ENCODE measurements around the gene RELN.
"Not testable (repeated sequence)": the region's sequence is repeated elsewhere in the genome, so short reads cannot be mapped to it uniquely, and the experiment has no call there.

RELN gene

GRCh38 chr7:103486873-103487272 is 502.6 kb downstream of the RELN start:
- DNase-seq; H3K4me3 ChIP-seq (ENCODE audit: control insufficient read depth in 1 of 7, extremely low read depth in 1 of 7, insufficient read depth in 4 of 7, low read depth in 2 of 7, low read length in 6 of 7); H3K27ac ChIP-seq (ENCODE audit: insufficient read depth in 1 of 2, low read depth in 1 of 2, low read length in 2 of 2, poor library complexity in 1 of 2, severe bottlenecking in 2 of 2); H3K36me3 ChIP-seq (ENCODE audit: control insufficient read depth in 4 of 4, insufficient read depth in 4 of 4, low read length in 3 of 4); POLR2A ChIA-PET; H3K9me3 ChIP-seq (ENCODE audit: control extremely low read depth in 1 of 5, control insufficient read depth in 4 of 5, insufficient read depth in 2 of 5, low read depth in 1 of 5, low read length in 4 of 5); H3K4me1 ChIP-seq (ENCODE audit: control extremely low read depth in 1 of 4, control insufficient read depth in 4 of 4, insufficient read depth in 4 of 4, low read length in 3 of 4); CTCF ChIA-PET: not testable (repeated sequence)
- H3K27me3 ChIP-seq (replicated peaks in 2 of 5; ENCODE audit: control insufficient read depth in 4 of 5, insufficient read depth in 5 of 5, low read length in 4 of 5) = peaks cover under 1 to 14% (median 3%) of the 10 kb centered on the region in 5 experiments
- WGBS (ENCODE audit: insufficient coverage) = no CpG with 5 or more reads among the region's 3 CpGs

GRCh38 chr7:103480771-103481170 is 508.7 kb downstream of the RELN start:
- 90% methylated on average over 2 of the region's 2 CpGs for WGBS (ENCODE audit: insufficient coverage)

GRCh38 chr7:103474956-103475355 is 514.5 kb downstream of the RELN start:
- DNase-seq = no peak
- H3K27me3 ChIP-seq (replicated peaks in 2 of 5; ENCODE audit: control insufficient read depth in 4 of 5, insufficient read depth in 5 of 5, low read length in 4 of 5) = peaks cover 0 to 4% (median 2%) of the 10 kb centered on the region in 5 experiments
- ChIA-PET POLR2A (no interaction called here), CTCF (no interaction called here)
- no peaks in the 10 kb centered on the region for H3K4me1 ChIP-seq (ENCODE audit: control extremely low read depth in 1 of 4, control insufficient read depth in 4 of 4, insufficient read depth in 4 of 4, low read length in 3 of 4)
- no peak overlapping the region for H3K4me3 ChIP-seq (ENCODE audit: control insufficient read depth in 1 of 7, extremely low read depth in 1 of 7, insufficient read depth in 4 of 7, low read depth in 2 of 7, low read length in 6 of 7)
- no peaks in the 10 kb centered on the region for H3K9me3 ChIP-seq (ENCODE audit: control extremely low read depth in 1 of 5, control insufficient read depth in 4 of 5, insufficient read depth in 2 of 5, low read depth in 1 of 5, low read length in 4 of 5)
- H3K36me3 ChIP-seq (ENCODE audit: control insufficient read depth in 4 of 4, insufficient read depth in 4 of 4, low read length in 3 of 4) = no peaks in the 10 kb centered on the region
- 48% methylated on average over 4 of the region's 5 CpGs for WGBS (ENCODE audit: insufficient coverage)
- no peak overlapping the region for H3K27ac ChIP-seq (ENCODE audit: insufficient read depth in 1 of 2, low read depth in 1 of 2, low read length in 2 of 2, poor library complexity in 1 of 2, severe bottlenecking in 2 of 2)

More at GRCh38 chr7:103480771-103481170, 508.7 kb downstream of the RELN start:
- Histone ChIP-seq H3K4me3 (ENCODE audit: control insufficient read depth in 1 of 7, extremely low read depth in 1 of 7, insufficient read depth in 4 of 7, low read depth in 2 of 7, low read length in 6 of 7) (no peak overlapping the region), H3K27me3 (replicated peaks in 2 of 5; ENCODE audit: control insufficient read depth in 4 of 5, insufficient read depth in 5 of 5, low read length in 4 of 5) (peaks cover 4 to 13% (median 7%) of the 10 kb centered on the region in 5 experiments), H3K27ac (ENCODE audit: insufficient read depth in 1 of 2, low read depth in 1 of 2, low read length in 2 of 2, poor library complexity in 1 of 2, severe bottlenecking in 2 of 2) (no peak overlapping the region), H3K9me3 (ENCODE audit: control extremely low read depth in 1 of 5, control insufficient read depth in 4 of 5, insufficient read depth in 2 of 5, low read depth in 1 of 5, low read length in 4 of 5) (no peaks in the 10 kb centered on the region), H3K36me3 (ENCODE audit: control insufficient read depth in 4 of 4, insufficient read depth in 4 of 4, low read length in 3 of 4) (no peaks in the 10 kb centered on the region), H3K4me1 (ENCODE audit: control extremely low read depth in 1 of 4, control insufficient read depth in 4 of 4, insufficient read depth in 4 of 4, low read length in 3 of 4) (no peaks in the 10 kb centered on the region)
- no peak for DNase-seq
- ChIA-PET CTCF (interaction anchor here (0.5 kb wide), 1 partner anchor 403 kb away, joined by 4 read pairs; no protein-coding TSS in a partner anchor), POLR2A (no interaction called here)

DNA sequence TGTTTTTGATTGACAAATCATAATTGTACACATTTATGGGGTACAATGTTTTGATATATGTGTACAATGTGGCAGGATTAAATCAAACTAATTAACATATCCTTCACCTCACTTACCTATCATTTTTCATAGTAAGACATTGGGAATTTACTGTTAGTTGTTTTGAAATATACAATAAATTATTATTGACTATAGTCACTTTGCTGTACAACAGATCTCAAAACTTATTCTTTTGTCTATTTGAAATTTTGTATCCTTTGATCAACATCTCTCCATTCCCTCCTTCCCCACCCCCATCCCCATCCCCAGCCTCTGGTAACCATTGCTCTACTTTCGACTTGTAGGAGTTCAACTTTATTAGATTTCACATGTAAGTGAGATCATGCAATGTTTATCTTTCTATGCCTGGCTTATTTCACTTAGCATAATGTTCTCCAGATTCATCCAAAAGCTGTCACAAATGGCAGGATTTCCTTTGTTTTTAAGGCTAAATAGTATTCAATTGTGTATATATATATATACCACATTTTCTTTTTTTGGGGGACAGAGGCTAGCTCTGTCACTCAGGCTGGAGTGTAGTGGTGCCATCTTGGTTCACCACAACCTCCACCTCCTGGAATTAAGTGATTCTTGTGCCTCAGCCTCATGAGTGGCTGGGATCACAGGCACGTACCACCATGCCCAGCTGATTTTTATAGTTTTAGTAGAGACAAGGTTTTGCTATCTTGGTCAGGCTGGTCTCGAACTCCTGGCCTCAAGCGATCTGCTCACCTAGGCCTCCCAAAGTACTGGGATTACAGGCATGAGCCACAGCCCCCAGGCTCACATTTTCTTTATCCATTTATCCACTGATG is 520.1 kb downstream of the RELN start:
- CTCF ChIA-PET = no interaction called here
- H3K9me3 ChIP-seq (ENCODE audit: control extremely low read depth in 1 of 5, control insufficient read depth in 4 of 5, insufficient read depth in 2 of 5, low read depth in 1 of 5, low read length in 4 of 5) = no peaks in the 10 kb centered on the region
- H3K4me1 ChIP-seq (ENCODE audit: control extremely low read depth in 1 of 4, control insufficient read depth in 4 of 4, insufficient read depth in 4 of 4, low read length in 3 of 4) = no peaks in the 10 kb centered on the region
- H3K36me3 ChIP-seq (ENCODE audit: control insufficient read depth in 4 of 4, insufficient read depth in 4 of 4, low read length in 3 of 4) = no peaks in the 10 kb centered on the region
- H3K27ac ChIP-seq (ENCODE audit: insufficient read depth in 1 of 2, low read depth in 1 of 2, low read length in 2 of 2, poor library complexity in 1 of 2, severe bottlenecking in 2 of 2) = no peak overlapping the region
- POLR2A ChIA-PET = no interaction called here
- H3K27me3 ChIP-seq (replicated peaks in 2 of 5; ENCODE audit: control insufficient read depth in 4 of 5, insufficient read depth in 5 of 5, low read length in 4 of 5) = peaks cover 0 to 2% (median 0%) of the 10 kb centered on the region in 5 experiments
- 100% methylated on average over 1 of the region's 4 CpGs for WGBS (ENCODE audit: insufficient coverage)
- DNase-seq = no peak
- H3K4me3 ChIP-seq (ENCODE audit: control insufficient read depth in 1 of 7, extremely low read depth in 1 of 7, insufficient read depth in 4 of 7, low read depth in 2 of 7, low read length in 6 of 7) = no peak overlapping the region

DNA sequence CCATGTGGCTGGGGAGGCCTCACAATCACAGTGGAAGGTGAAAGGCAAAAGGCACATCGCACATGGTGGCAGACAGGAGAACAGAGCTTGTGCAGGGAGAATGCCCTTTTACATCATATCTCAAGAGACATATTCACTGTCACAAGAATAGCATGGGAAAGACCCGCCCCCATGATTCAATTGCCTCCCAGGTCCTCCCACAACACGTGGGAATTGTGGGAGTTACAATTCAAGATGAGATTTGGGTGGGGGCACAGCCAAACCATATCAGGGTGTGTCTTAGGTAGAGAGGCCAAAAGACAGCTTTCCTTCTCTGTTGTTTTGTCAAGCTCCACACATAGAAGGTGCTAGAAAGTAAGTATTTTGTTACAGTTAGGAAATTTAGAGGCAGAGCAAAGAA is 522.6 kb downstream of the RELN start:
- WGBS (ENCODE audit: insufficient coverage) = 71% methylated on average over 2 of the region's 3 CpGs
- Histone ChIP-seq H3K9me3 (ENCODE audit: control extremely low read depth in 1 of 5, control insufficient read depth in 4 of 5, insufficient read depth in 2 of 5, low read depth in 1 of 5, low read length in 4 of 5) (no peaks in the 10 kb centered on the region), H3K4me1 (ENCODE audit: control extremely low read depth in 1 of 4, control insufficient read depth in 4 of 4, insufficient read depth in 4 of 4, low read length in 3 of 4) (no peaks in the 10 kb centered on the region), H3K27me3 (replicated peaks in 2 of 5; ENCODE audit: control insufficient read depth in 4 of 5, insufficient read depth in 5 of 5, low read length in 4 of 5) (peaks cover 0 to 5% (median 0%) of the 10 kb centered on the region in 5 experiments), H3K4me3 (ENCODE audit: control insufficient read depth in 1 of 7, extremely low read depth in 1 of 7, insufficient read depth in 4 of 7, low read depth in 2 of 7, low read length in 6 of 7) (no peak overlapping the region), H3K36me3 (ENCODE audit: control insufficient read depth in 4 of 4, insufficient read depth in 4 of 4, low read length in 3 of 4) (no peaks in the 10 kb centered on the region), H3K27ac (ENCODE audit: insufficient read depth in 1 of 2, low read depth in 1 of 2, low read length in 2 of 2, poor library complexity in 1 of 2, severe bottlenecking in 2 of 2) (no peak overlapping the region)
- POLR2A ChIA-PET = interaction anchor here (0.6 to 0.7 kb wide), 2 partner anchors 319 to 670 kb away, joined by 3 read pairs; no protein-coding TSS in a partner anchor
- no peak for DNase-seq
- CTCF ChIA-PET = no interaction called here

DNA sequence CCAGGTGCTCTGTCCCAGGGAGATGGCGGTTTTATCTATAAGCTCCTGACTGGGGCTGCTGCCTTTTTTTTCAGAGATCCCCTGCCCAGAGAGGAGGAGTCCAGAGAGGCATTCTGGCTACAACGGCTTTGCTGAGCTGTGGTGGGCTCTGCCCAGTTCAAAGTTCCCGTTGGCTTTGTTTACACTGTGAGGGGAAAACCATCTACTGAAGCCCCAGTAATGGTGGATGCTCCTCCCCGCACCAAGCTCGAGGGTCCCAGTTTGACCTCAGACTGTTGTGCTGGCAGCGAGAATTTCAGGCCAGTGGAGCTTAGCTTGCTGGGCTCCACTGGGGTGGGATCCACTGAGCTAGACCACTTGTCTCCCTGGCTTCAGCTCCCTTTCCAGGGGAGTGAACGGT is 527.1 kb downstream of the RELN start:
- Histone ChIP-seq H3K4me3 (ENCODE audit: control insufficient read depth in 1 of 7, extremely low read depth in 1 of 7, insufficient read depth in 4 of 7, low read depth in 2 of 7, low read length in 6 of 7) (no peak overlapping the region), H3K4me1 (ENCODE audit: control extremely low read depth in 1 of 4, control insufficient read depth in 4 of 4, insufficient read depth in 4 of 4, low read length in 3 of 4) (no peaks in the 10 kb centered on the region), H3K27me3 (replicated peaks in 2 of 5; ENCODE audit: control insufficient read depth in 4 of 5, insufficient read depth in 5 of 5, low read length in 4 of 5) (peaks cover 0 to 5% (median 0%) of the 10 kb centered on the region in 5 experiments), H3K27ac (ENCODE audit: insufficient read depth in 1 of 2, low read depth in 1 of 2, low read length in 2 of 2, poor library complexity in 1 of 2, severe bottlenecking in 2 of 2) (no peak overlapping the region), H3K9me3 (ENCODE audit: control extremely low read depth in 1 of 5, control insufficient read depth in 4 of 5, insufficient read depth in 2 of 5, low read depth in 1 of 5, low read length in 4 of 5) (no peaks in the 10 kb centered on the region), H3K36me3 (ENCODE audit: control insufficient read depth in 4 of 4, insufficient read depth in 4 of 4, low read length in 3 of 4) (no peaks in the 10 kb centered on the region)
- ChIA-PET CTCF (no interaction called here), POLR2A (no interaction called here)
- 87% methylated on average over 7 of the region's 7 CpGs for WGBS (ENCODE audit: insufficient coverage)
- no peak for DNase-seq
